ENCODE measurements around the gene CFDP1.

DNA sequence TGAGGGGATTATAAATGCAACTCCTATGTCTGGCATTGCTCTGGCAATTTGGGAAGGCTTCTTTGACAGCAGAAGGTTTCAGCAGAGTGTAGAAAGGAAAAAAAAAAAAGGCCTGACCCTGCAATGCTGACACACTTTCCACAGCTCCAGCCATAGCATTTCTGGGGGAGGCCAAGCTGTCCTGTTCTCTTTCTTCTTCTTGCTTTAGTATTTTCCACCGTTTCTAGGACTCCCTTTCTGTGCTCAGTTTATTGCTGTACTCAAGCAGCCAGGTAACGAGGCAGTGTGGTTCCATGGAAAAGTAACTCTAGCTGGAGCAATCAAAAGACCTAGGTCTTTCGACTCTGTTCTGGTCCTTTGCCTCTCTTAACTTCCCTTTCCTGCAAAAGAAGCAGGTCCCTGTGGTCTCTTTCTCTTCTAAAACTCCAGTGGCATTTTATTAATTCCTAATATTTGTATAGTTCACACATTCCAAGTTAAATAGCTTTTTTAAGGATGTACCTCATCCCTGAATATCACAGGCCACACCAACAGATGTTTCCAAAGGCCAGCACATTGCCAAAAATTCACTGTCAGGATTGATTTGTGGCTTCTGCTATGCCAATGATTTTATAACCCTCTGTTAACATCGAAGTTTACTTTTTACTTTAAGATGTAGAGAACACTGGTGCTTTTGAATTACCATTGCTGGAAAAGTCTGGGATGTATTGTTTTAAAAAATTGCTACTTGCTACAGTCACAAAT lies 91.6 kb downstream of the CFDP1 start:
- no peak for TF ChIP-seq CTCF (optimal IDR thresholded peaks at IDR 0.05 in 1 of 3, IDR thresholded peaks at IDR 0.05 in 1 of 3, conservative IDR thresholded peaks at IDR 0.05 in 1 of 3; ENCODE audit: extremely low read depth in 1 of 3, insufficient read depth in 2 of 3, low read length in 3 of 3)
- TF ChIP-seq EZH2 (IDR thresholded peaks at IDR 0.05; ENCODE audit: low read length): no peak

All from keratinocyte (primary cell).